MV-4-11 (cell line): ENCODE data around the gene UCK2.

Source experiments
- DNase-seq: peaks from one replicate; lab custom pipeline; 2025; lab: John Stamatoyannopoulos, UW

UCK2 gene

GRCh38 chr1:165880993-165881392 is 53.6 kb downstream of the UCK2 start:
- DNase-seq, result no peak

GRCh38 chr1:165882168-165882837 is 54.9 kb downstream of the UCK2 start:
- no peak for DNase-seq

- DNase-seq, result peak; percentile 18
Measured at GRCh38 chr1:165883056-165883455, 55.6 kb downstream of the UCK2 start.

- DNase-seq, result no peak
Measured at GRCh38 chr1:165884009-165884689, 56.7 kb downstream of the UCK2 start.

- peak; percentile 73 for DNase-seq
Measured at GRCh38 chr1:165884690-165885304, 57.4 kb downstream of the UCK2 start.

GRCh38 chr1:165885305-165885694 is 57.9 kb downstream of the UCK2 start:
- DNase-seq, result no peak

- DNase-seq, result no peak
Measured at GRCh38 chr1:165886193-165886592, 58.8 kb downstream of the UCK2 start.

GRCh38 chr1:165886983-165887382 is 59.6 kb downstream of the UCK2 start:
- DNase-seq, result no peak

GRCh38 chr1:165887877-165888551 is 60.6 kb downstream of the UCK2 start:
- no peak for DNase-seq

- no peak for DNase-seq
Measured at GRCh38 chr1:165888552-165888920, 61.1 kb downstream of the UCK2 start.

- no peak for DNase-seq
Measured at GRCh38 chr1:165890684-165891083, 63.3 kb downstream of the UCK2 start.

- no peak for DNase-seq
Measured at GRCh38 chr1:165891111-165891860, 63.9 kb downstream of the UCK2 start.

GRCh38 chr1:165892935-165893334 is 65.5 kb downstream of the UCK2 start:
- DNase-seq, result no peak

GRCh38 chr1:165893507-165893906 is 66.1 kb downstream of the UCK2 start:
- DNase-seq, result no peak

- no peak for DNase-seq
Measured at GRCh38 chr1:165894591-165894990, 67.2 kb downstream of the UCK2 start.

GRCh38 chr1:165895451-165895871 is 68.0 kb downstream of the UCK2 start:
- DNase-seq, result no peak

GRCh38 chr1:165896277-165896676 is 68.9 kb downstream of the UCK2 start:
- no peak for DNase-seq

GRCh38 chr1:165897326-165898303 is 70.2 kb downstream of the UCK2 start:
- DNase-seq, result no peak

GRCh38 chr1:165898837-165899236 is 71.4 kb downstream of the UCK2 start:
- no peak for DNase-seq

GRCh38 chr1:165899461-165899941 is 72.1 kb downstream of the UCK2 start:
- DNase-seq, result no peak
